K562 (cell line): ENCODE measurements around the gene CUL1. TPM values are rescaled to one million over a fixed set of nuclear protein-coding genes. Genes with fewer than 3 reads are reported as not detected.
A peak's percentile ranks its signal among the peaks of the same experiment; 100 is the strongest.

Experiments used
- ATF4 ChIP-seq: fragments of 450-650 bp; formaldehyde crosslinking; IDR thresholded peaks from 2 replicates; pipeline ENCODE4 v1.4.0; 2022; ENCODE audit warnings: mild to moderate bottlenecking, moderate library complexity
- BRD9 ChIP-seq: fragments of 450-650 bp; IDR thresholded peaks from 2 replicates; pipeline ENCODE4 v1.6.1; 2018; ENCODE audit warnings: low read depth; ENCODE audit not compliant: partially characterized antibody
- CXXC5 ChIP-seq: fragments of 250-450 bp; sonication (Bioruptor Pico); IDR thresholded peaks from 2 replicates; pipeline ENCODE4 v1.8.0; 2022; ENCODE audit warnings: inconsistent platforms, mild to moderate bottlenecking, moderate library complexity
- ESRRA ChIP-seq: fragments of 450-650 bp; IDR thresholded peaks from 2 replicates; pipeline ENCODE4 v1.6.1; 2014; ENCODE audit warnings: low read depth, mild to moderate bottlenecking, moderate library complexity, borderline replicate concordance
- FOXP1 ChIP-seq: sonication (generic); formaldehyde crosslinking; IDR thresholded peaks from 2 replicates; pipeline ENCODE4 v1.8.0; 2022; ENCODE audit warnings: mild to moderate bottlenecking, missing genetic modification reagents
- HMBOX1 ChIP-seq: sonication (generic); IDR thresholded peaks from 2 replicates; pipeline ENCODE4 v1.6.1; 2016
- KDM1A ChIP-seq, 2 experiments: fragments of 450-650 bp; IDR thresholded peaks; 2 replicates each; pipeline ENCODE4 v1.6.1; 2016; ENCODE audit warnings: mild to moderate bottlenecking in 2 of 2
- STAT5B ChIP-seq: fragments of 250-450 bp; sonication (Bioruptor Pico); IDR thresholded peaks from 2 replicates; pipeline ENCODE4 v1.8.0; 2021; ENCODE audit warnings: mild to moderate bottlenecking, inconsistent platforms
- U2AF1 ChIP-seq: fragments of 200-400 bp; formaldehyde crosslinking; optimal IDR thresholded peaks from 2 replicates; pipeline ENCODE3; 2017; ENCODE audit warnings: mild to moderate bottlenecking, low read depth, low read length, moderate library complexity
- ZFX ChIP-seq: sonication (generic); formaldehyde crosslinking; IDR thresholded peaks from 2 replicates; pipeline ENCODE4 v1.8.0; 2022; ENCODE audit warnings: mild to moderate bottlenecking, missing genetic modification reagents, moderate library complexity
- ZKSCAN8 ChIP-seq: fragments of 200-800 bp; sonication (Bioruptor generic); IDR thresholded peaks from 2 replicates; pipeline ENCODE4 v1.6.1; 2016; ENCODE audit warnings: missing genetic modification characterization, missing compliant biosample characterization
- ZNF79 ChIP-seq: fragments of 250-450 bp; sonication (Bioruptor Pico); IDR thresholded peaks from 2 replicates; pipeline ENCODE4 v1.4.0; 2020; ENCODE audit warnings: low read depth, mild to moderate bottlenecking, moderate library complexity
- polyA plus RNA-seq, 8 experiments: library from polyadenylated mRNA; depleted of rRNA in 4 of 8; stranded (reverse) in 5 of 8; unstranded in 3 of 8; fragments of >200 nt; fragmentation: Nextera tagmentation in 2 of 8; fragmentation: Illumina TruSeq in 1 of 8; extraction: Ambion mirVana in 2 of 8; extraction: Trizol in 1 of 8; gene quantifications; 2 replicates each; pipeline versions ENCODE4 v1.2.1 to v1.2.3, GENCODE V29; 2011 to 2014; ENCODE audit warnings: inconsistent platforms in 1 of 8, missing spikeins in 1 of 8
- total RNA-seq, 7 experiments: library from RNA; depleted of rRNA in 6 of 7; stranded (reverse); fragments of >200 nt in 6 of 7; fragmentation: Illumina TruSeq in 2 of 7; extraction: Trizol in 2 of 7; gene quantifications; 2 replicates each; pipeline versions ENCODE4 v1.2.1 to v1.2.3, GENCODE V29; 2011 to 2021; ENCODE audit warnings: low replicate concordance in 1 of 7
- TF ChIP-seq, protein P1 (sequence below): sonication (generic); formaldehyde crosslinking; IDR thresholded peaks from 2 replicates; pipeline ENCODE4 v1.8.1; 2023; ENCODE audit warnings: mild to moderate bottlenecking, missing genetic modification reagents
- TF ChIP-seq, protein P2 (sequence below): fragments of 250-450 bp; sonication (Bioruptor Pico); IDR thresholded peaks from 2 replicates; pipeline ENCODE4 v1.8.0; 2021; ENCODE audit warnings: moderate library complexity, mild to moderate bottlenecking, inconsistent platforms
- TF ChIP-seq, protein P3 (sequence below): fragments of 450-650 bp; IDR thresholded peaks from 2 replicates; pipeline ENCODE4 v1.6.1; 2016; ENCODE audit warnings: mild to moderate bottlenecking

The CUL1 gene
- total and polyA plus RNA-seq, 9 of the 15 experiments (the other 6 are each of a cell fraction or from before 2014, with no cell fraction given): 31.5 to 107 (median 96.5) TPM

- no peak for TF ChIP-seq ZKSCAN8 (CRISPR knock-in tag)
- TF ChIP-seq ZFX (CRISPR knock-in tag): peak; percentile 97
- TF ChIP-seq U2AF1: no peak
- no peak for TF ChIP-seq HMBOX1
- no peak for TF ChIP-seq ZNF79 (CRISPR knock-in tag)
- no peak; the same call in none of the 2 replicates for TF ChIP-seq CXXC5 (CRISPR knock-in tag)
- peak; percentile 82; the same call in 1 of the 2 replicates for TF ChIP-seq FOXP1 (CRISPR knock-in tag)
- TF ChIP-seq, protein P1, sequence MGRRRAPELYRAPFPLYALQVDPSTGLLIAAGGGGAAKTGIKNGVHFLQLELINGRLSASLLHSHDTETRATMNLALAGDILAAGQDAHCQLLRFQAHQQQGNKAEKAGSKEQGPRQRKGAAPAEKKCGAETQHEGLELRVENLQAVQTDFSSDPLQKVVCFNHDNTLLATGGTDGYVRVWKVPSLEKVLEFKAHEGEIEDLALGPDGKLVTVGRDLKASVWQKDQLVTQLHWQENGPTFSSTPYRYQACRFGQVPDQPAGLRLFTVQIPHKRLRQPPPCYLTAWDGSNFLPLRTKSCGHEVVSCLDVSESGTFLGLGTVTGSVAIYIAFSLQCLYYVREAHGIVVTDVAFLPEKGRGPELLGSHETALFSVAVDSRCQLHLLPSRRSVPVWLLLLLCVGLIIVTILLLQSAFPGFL (CRISPR knock-in tag): no peak
- TF ChIP-seq BRD9: no peak
- TF ChIP-seq, protein P2, sequence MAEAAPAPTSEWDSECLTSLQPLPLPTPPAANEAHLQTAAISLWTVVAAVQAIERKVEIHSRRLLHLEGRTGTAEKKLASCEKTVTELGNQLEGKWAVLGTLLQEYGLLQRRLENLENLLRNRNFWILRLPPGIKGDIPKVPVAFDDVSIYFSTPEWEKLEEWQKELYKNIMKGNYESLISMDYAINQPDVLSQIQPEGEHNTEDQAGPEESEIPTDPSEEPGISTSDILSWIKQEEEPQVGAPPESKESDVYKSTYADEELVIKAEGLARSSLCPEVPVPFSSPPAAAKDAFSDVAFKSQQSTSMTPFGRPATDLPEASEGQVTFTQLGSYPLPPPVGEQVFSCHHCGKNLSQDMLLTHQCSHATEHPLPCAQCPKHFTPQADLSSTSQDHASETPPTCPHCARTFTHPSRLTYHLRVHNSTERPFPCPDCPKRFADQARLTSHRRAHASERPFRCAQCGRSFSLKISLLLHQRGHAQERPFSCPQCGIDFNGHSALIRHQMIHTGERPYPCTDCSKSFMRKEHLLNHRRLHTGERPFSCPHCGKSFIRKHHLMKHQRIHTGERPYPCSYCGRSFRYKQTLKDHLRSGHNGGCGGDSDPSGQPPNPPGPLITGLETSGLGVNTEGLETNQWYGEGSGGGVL (CRISPR knock-in tag): no peak
- no peak for TF ChIP-seq KDM1A (IDR thresholded peaks at IDR 0.05)
- TF ChIP-seq ESRRA: no peak
- TF ChIP-seq, protein P3, sequence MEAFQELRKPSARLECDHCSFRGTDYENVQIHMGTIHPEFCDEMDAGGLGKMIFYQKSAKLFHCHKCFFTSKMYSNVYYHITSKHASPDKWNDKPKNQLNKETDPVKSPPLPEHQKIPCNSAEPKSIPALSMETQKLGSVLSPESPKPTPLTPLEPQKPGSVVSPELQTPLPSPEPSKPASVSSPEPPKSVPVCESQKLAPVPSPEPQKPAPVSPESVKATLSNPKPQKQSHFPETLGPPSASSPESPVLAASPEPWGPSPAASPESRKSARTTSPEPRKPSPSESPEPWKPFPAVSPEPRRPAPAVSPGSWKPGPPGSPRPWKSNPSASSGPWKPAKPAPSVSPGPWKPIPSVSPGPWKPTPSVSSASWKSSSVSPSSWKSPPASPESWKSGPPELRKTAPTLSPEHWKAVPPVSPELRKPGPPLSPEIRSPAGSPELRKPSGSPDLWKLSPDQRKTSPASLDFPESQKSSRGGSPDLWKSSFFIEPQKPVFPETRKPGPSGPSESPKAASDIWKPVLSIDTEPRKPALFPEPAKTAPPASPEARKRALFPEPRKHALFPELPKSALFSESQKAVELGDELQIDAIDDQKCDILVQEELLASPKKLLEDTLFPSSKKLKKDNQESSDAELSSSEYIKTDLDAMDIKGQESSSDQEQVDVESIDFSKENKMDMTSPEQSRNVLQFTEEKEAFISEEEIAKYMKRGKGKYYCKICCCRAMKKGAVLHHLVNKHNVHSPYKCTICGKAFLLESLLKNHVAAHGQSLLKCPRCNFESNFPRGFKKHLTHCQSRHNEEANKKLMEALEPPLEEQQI: no peak
- TF ChIP-seq ATF4 (CRISPR knock-in tag): no peak
- no peak for TF ChIP-seq STAT5B (CRISPR knock-in tag)
These were observed 500 bp downstream of the CUL1 start (continued) for GRCh38 chr7:148699024-148699781.
